Measurements from ENCODE around the gene EIF3I. TPM values are rescaled to one million over a fixed set of nuclear protein-coding genes. Genes with fewer than 3 reads are reported as not detected.

The EIF3I gene
- polyA plus RNA-seq, 1 of the 3 experiments (the other 2 are of a cell fraction), result 479 TPM

GRCh38 chr1:32179193-32179442 lies 43.1 kb upstream of the EIF3I start:
- no peak for TF ChIP-seq NRF1 (IDR thresholded peaks at IDR 0.05; ENCODE audit: low read depth, low read length)
- TF ChIP-seq TEAD4 (IDR thresholded peaks at IDR 0.05; ENCODE audit: borderline replicate concordance, insufficient read depth), result no peak
- no peak for TF ChIP-seq FOXM1 (IDR thresholded peaks at IDR 0.05; ENCODE audit: low read depth)
- TF ChIP-seq SIN3A (IDR thresholded peaks at IDR 0.05; ENCODE audit: borderline replicate concordance, low read depth, low read length), result no peak
- no peak for TF ChIP-seq SMC3 (IDR thresholded peaks at IDR 0.05; ENCODE audit: low read depth, low read length)
- no peak for TF ChIP-seq FOXJ3 (CRISPR knock-in tag; IDR thresholded peaks at IDR 0.05)
- no peak for TF ChIP-seq GABPA (IDR thresholded peaks at IDR 0.05; ENCODE audit: low read depth)
- no peak for TF ChIP-seq JUND (IDR thresholded peaks at IDR 0.05)
- TF ChIP-seq, protein P1, sequence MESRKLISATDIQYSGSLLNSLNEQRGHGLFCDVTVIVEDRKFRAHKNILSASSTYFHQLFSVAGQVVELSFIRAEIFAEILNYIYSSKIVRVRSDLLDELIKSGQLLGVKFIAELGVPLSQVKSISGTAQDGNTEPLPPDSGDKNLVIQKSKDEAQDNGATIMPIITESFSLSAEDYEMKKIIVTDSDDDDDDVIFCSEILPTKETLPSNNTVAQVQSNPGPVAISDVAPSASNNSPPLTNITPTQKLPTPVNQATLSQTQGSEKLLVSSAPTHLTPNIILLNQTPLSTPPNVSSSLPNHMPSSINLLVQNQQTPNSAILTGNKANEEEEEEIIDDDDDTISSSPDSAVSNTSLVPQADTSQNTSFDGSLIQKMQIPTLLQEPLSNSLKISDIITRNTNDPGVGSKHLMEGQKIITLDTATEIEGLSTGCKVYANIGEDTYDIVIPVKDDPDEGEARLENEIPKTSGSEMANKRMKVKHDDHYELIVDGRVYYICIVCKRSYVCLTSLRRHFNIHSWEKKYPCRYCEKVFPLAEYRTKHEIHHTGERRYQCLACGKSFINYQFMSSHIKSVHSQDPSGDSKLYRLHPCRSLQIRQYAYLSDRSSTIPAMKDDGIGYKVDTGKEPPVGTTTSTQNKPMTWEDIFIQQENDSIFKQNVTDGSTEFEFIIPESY (IDR thresholded peaks at IDR 0.05; ENCODE audit: borderline replicate concordance, low read depth), result no peak
- TF ChIP-seq, protein P2, sequence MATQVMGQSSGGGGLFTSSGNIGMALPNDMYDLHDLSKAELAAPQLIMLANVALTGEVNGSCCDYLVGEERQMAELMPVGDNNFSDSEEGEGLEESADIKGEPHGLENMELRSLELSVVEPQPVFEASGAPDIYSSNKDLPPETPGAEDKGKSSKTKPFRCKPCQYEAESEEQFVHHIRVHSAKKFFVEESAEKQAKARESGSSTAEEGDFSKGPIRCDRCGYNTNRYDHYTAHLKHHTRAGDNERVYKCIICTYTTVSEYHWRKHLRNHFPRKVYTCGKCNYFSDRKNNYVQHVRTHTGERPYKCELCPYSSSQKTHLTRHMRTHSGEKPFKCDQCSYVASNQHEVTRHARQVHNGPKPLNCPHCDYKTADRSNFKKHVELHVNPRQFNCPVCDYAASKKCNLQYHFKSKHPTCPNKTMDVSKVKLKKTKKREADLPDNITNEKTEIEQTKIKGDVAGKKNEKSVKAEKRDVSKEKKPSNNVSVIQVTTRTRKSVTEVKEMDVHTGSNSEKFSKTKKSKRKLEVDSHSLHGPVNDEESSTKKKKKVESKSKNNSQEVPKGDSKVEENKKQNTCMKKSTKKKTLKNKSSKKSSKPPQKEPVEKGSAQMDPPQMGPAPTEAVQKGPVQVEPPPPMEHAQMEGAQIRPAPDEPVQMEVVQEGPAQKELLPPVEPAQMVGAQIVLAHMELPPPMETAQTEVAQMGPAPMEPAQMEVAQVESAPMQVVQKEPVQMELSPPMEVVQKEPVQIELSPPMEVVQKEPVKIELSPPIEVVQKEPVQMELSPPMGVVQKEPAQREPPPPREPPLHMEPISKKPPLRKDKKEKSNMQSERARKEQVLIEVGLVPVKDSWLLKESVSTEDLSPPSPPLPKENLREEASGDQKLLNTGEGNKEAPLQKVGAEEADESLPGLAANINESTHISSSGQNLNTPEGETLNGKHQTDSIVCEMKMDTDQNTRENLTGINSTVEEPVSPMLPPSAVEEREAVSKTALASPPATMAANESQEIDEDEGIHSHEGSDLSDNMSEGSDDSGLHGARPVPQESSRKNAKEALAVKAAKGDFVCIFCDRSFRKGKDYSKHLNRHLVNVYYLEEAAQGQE (IDR thresholded peaks at IDR 0.05; ENCODE audit: low read depth, low read length), result no peak
- TF ChIP-seq, protein P3, sequence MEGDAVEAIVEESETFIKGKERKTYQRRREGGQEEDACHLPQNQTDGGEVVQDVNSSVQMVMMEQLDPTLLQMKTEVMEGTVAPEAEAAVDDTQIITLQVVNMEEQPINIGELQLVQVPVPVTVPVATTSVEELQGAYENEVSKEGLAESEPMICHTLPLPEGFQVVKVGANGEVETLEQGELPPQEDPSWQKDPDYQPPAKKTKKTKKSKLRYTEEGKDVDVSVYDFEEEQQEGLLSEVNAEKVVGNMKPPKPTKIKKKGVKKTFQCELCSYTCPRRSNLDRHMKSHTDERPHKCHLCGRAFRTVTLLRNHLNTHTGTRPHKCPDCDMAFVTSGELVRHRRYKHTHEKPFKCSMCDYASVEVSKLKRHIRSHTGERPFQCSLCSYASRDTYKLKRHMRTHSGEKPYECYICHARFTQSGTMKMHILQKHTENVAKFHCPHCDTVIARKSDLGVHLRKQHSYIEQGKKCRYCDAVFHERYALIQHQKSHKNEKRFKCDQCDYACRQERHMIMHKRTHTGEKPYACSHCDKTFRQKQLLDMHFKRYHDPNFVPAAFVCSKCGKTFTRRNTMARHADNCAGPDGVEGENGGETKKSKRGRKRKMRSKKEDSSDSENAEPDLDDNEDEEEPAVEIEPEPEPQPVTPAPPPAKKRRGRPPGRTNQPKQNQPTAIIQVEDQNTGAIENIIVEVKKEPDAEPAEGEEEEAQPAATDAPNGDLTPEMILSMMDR (IDR thresholded peaks at IDR 0.05), result no peak
- no peak for TF ChIP-seq RAD21 (IDR thresholded peaks at IDR 0.05; ENCODE audit: low read length)
- no peak for TF ChIP-seq FOSL2 (IDR thresholded peaks at IDR 0.05; ENCODE audit: borderline replicate concordance, low read depth)
- TF ChIP-seq ELF1 (IDR thresholded peaks at IDR 0.05), result no peak
- no peak for TF ChIP-seq MAX (IDR thresholded peaks at IDR 0.05; ENCODE audit: low read depth)
- no peak for TF ChIP-seq TAF1 (IDR thresholded peaks at IDR 0.05; ENCODE audit: borderline replicate concordance, low read depth, low read length)
- no peak for TF ChIP-seq IRF3 (IDR thresholded peaks at IDR 0.05; ENCODE audit: low read depth, low read length)
- TF ChIP-seq EZH2phosphoT487 (IDR thresholded peaks at IDR 0.05; ENCODE audit: borderline replicate concordance, low read depth), result no peak
- TF ChIP-seq NFIC (IDR thresholded peaks at IDR 0.05; ENCODE audit: borderline replicate concordance), result no peak
- Histone ChIP-seq H3K27ac (ENCODE audit: low read depth in 2 of 2, low read length in 1 of 2) (peak overlapping the region; percentile 90 to 96; a peak in 3 of 4 replicates), H2AFZ (ENCODE audit: low read depth) (peak overlapping the region; percentile 77; the same call in 1 of the 2 replicates), H3K4me3 (ENCODE audit: low read depth in 2 of 2, low read length in 1 of 2) (peak overlapping the region; percentile 65 to 82; a peak in 3 of 4 replicates), H3K79me2 (ENCODE audit: insufficient read depth) (peaks cover 39% of the 10 kb centered on the region), H3K4me2 (peak overlapping the region; percentile 97), H3K4me1 (ENCODE audit: control insufficient read depth in 1 of 2, insufficient read depth in 2 of 2, low read depth in 1 of 2, low read length in 1 of 2) (peaks cover 18 to 20% of the 10 kb centered on the region in 2 experiments; a peak in 3 of 4 replicates), H3K9ac (peak overlapping the region; percentile 98), H3K9me2 (no peaks in the 10 kb centered on the region), H3K9me3 (no peaks in the 10 kb centered on the region), H3K27me3 (ENCODE audit: insufficient read depth) (no peaks in the 10 kb centered on the region), H3K36me3 (replicated peaks in 1 of 2; ENCODE audit: control insufficient read depth in 1 of 2, insufficient read depth in 2 of 2, low read length in 1 of 2) (peaks cover 22 to 33% of the 10 kb centered on the region in 2 experiments), H4K20me1 (ENCODE audit: insufficient read depth) (peaks cover 10% of the 10 kb centered on the region; the same call in 1 of the 2 replicates), H3F3A (replicated peaks; ENCODE audit: insufficient read depth) (peaks cover 35% of the 10 kb centered on the region)
- no peak for DNase-seq
- ChIA-PET CTCF (interaction anchor here (1.1 to 1.7 kb wide), 3 partner anchors 18 to 71 kb away, joined by 3 read pairs; partner anchors contain the start of gene KPNA6), POLR2A (interaction anchor here (1.0 to 3.4 kb wide), 8 partner anchors 17 to 157 kb away, joined by 3 to 19 read pairs (median 9); partner anchors contain the start of genes CCDC28B, IQCC, KPNA6 and MARCKSL1)
- WGBS (ENCODE audit: low lambda C conversion rate), result 40% methylated on average over 7 of the region's 7 CpGs

Measured in SK-N-SH (cell line).